ENCODE results near the gene NREP. TPM values are rescaled to one million over a fixed set of nuclear protein-coding genes. Genes with fewer than 3 reads are reported as not detected.

NREP gene
- total RNA-seq, 2 experiments from 2014 or later: 3.0 to 3.8 TPM

GRCh38 chr5:111743988-111744387, 13.0 kb downstream of the NREP start:
- Mint-ChIP-seq H3K4me1 (ENCODE audit: low read depth) (no peaks in the 10 kb centered on the region), H3K4me3 (no peak overlapping the region), H3K27ac (no peak overlapping the region), H3K36me3 (no peaks in the 10 kb centered on the region), H3K27me3 (peaks cover 8% of the 10 kb centered on the region), H3K9me3 (no peaks in the 10 kb centered on the region)
- POLR2A ChIA-PET: no interaction called here
- intact Hi-C loops (cut with micrococcal nuclease): no loop called here
- DNase-seq: no peak
- CTCF ChIA-PET: no interaction called here

GRCh38 chr5:111743512-111743911, 13.5 kb downstream of the NREP start:
- ChIA-PET CTCF (no interaction called here), POLR2A (no interaction called here)
- no peak for DNase-seq
- no peak overlapping the region for H3K4me3 Mint-ChIP-seq
- H3K27ac Mint-ChIP-seq: no peak overlapping the region
- H3K9me3 Mint-ChIP-seq: no peaks in the 10 kb centered on the region
- peaks cover 8% of the 10 kb centered on the region for H3K27me3 Mint-ChIP-seq
- intact Hi-C loops (cut with micrococcal nuclease): no loop called here
- H3K36me3 Mint-ChIP-seq: no peaks in the 10 kb centered on the region
- no peaks in the 10 kb centered on the region for H3K4me1 Mint-ChIP-seq (ENCODE audit: low read depth)

GRCh38 chr5:111742177-111742994, 14.6 kb downstream of the NREP start:
- peaks cover 8% of the 10 kb centered on the region for H3K27me3 Mint-ChIP-seq
- no peaks in the 10 kb centered on the region for H3K36me3 Mint-ChIP-seq
- H3K4me1 Mint-ChIP-seq (ENCODE audit: low read depth): no peaks in the 10 kb centered on the region
- ChIA-PET POLR2A (no interaction called here), CTCF (no interaction called here)
- no peak for DNase-seq
- H3K27ac Mint-ChIP-seq: no peak overlapping the region
- no peak overlapping the region for H3K4me3 Mint-ChIP-seq
- intact Hi-C loops (cut with micrococcal nuclease): no loop called here
- H3K9me3 Mint-ChIP-seq: no peaks in the 10 kb centered on the region

GRCh38 chr5:111741278-111741677, 15.7 kb downstream of the NREP start:
- DNase-seq: no peak
- no peak overlapping the region for H3K4me3 Mint-ChIP-seq
- POLR2A ChIA-PET: no interaction called here

GRCh38 chr5:111739416-111739815, 17.6 kb downstream of the NREP start:
- CTCF ChIA-PET: no interaction called here
- no peak overlapping the region for H3K4me3 Mint-ChIP-seq
- no peaks in the 10 kb centered on the region for H3K4me1 Mint-ChIP-seq (ENCODE audit: low read depth)
- H3K27me3 Mint-ChIP-seq: peaks cover 5% of the 10 kb centered on the region
- no peak overlapping the region for H3K27ac Mint-ChIP-seq
- intact Hi-C loops (cut with micrococcal nuclease): no loop called here
- H3K36me3 Mint-ChIP-seq: no peaks in the 10 kb centered on the region
- DNase-seq: no peak
- H3K9me3 Mint-ChIP-seq: no peaks in the 10 kb centered on the region
- POLR2A ChIA-PET: no interaction called here

More at GRCh38 chr5:111741278-111741677, 15.7 kb downstream of the NREP start:
- H3K36me3 Mint-ChIP-seq: no peaks in the 10 kb centered on the region
- H3K4me1 Mint-ChIP-seq (ENCODE audit: low read depth): no peaks in the 10 kb centered on the region
- no peaks in the 10 kb centered on the region for H3K9me3 Mint-ChIP-seq
- intact Hi-C loops (cut with micrococcal nuclease): no loop called here
- H3K27ac Mint-ChIP-seq: no peak overlapping the region
- CTCF ChIA-PET: no interaction called here
- H3K27me3 Mint-ChIP-seq: peaks cover 9% of the 10 kb centered on the region

GRCh38 chr5:111738118-111738517, 18.9 kb downstream of the NREP start:
- CTCF ChIA-PET: no interaction called here
- Mint-ChIP-seq H3K36me3 (peaks cover 2% of the 10 kb centered on the region), H3K27me3 (peaks cover 5% of the 10 kb centered on the region), H3K4me3 (no peak overlapping the region), H3K27ac (no peak overlapping the region), H3K4me1 (ENCODE audit: low read depth) (no peaks in the 10 kb centered on the region), H3K9me3 (no peaks in the 10 kb centered on the region)
- POLR2A ChIA-PET: no interaction called here
- DNase-seq: no peak
- intact Hi-C loops (cut with micrococcal nuclease): no loop called here

- CTCF ChIA-PET: no interaction called here
- no peak for DNase-seq
- intact Hi-C loops (cut with micrococcal nuclease): no loop called here
- Mint-ChIP-seq H3K36me3 (peaks cover 2% of the 10 kb centered on the region), H3K4me3 (no peak overlapping the region), H3K4me1 (ENCODE audit: low read depth) (no peaks in the 10 kb centered on the region), H3K27me3 (peaks cover 5% of the 10 kb centered on the region), H3K27ac (no peak overlapping the region), H3K9me3 (no peaks in the 10 kb centered on the region)
- POLR2A ChIA-PET: no interaction called here
Observed at GRCh38 chr5:111737716-111738115, 19.3 kb downstream of the NREP start.

- peaks cover 1% of the 10 kb centered on the region for H3K27me3 Mint-ChIP-seq
- intact Hi-C loops (cut with micrococcal nuclease): no loop called here
- no peak overlapping the region for H3K27ac Mint-ChIP-seq
- peaks cover 2% of the 10 kb centered on the region for H3K4me1 Mint-ChIP-seq (ENCODE audit: low read depth)
- peak; percentile 45 for DNase-seq
- peaks cover 2% of the 10 kb centered on the region for H3K36me3 Mint-ChIP-seq
- H3K4me3 Mint-ChIP-seq: no peak overlapping the region
- ChIA-PET POLR2A (no interaction called here), CTCF (no interaction called here)
- no peaks in the 10 kb centered on the region for H3K9me3 Mint-ChIP-seq
Observed at GRCh38 chr5:111735583-111736270, 21.3 kb downstream of the NREP start.

- Mint-ChIP-seq H3K4me1 (ENCODE audit: low read depth) (peaks cover 2% of the 10 kb centered on the region), H3K36me3 (peaks cover 2% of the 10 kb centered on the region), H3K27ac (no peak overlapping the region), H3K27me3 (peaks cover 1% of the 10 kb centered on the region), H3K4me3 (no peak overlapping the region), H3K9me3 (no peaks in the 10 kb centered on the region)
- CTCF ChIA-PET: no interaction called here
- no peak for DNase-seq
- intact Hi-C loops (cut with micrococcal nuclease): no loop called here
- POLR2A ChIA-PET: no interaction called here
Observed at GRCh38 chr5:111734597-111734996, 22.4 kb downstream of the NREP start.

- ChIA-PET CTCF (no interaction called here), POLR2A (no interaction called here)
- peaks cover 2% of the 10 kb centered on the region for H3K4me1 Mint-ChIP-seq (ENCODE audit: low read depth)
- intact Hi-C loops (cut with micrococcal nuclease): no loop called here
- peaks cover 2% of the 10 kb centered on the region for H3K36me3 Mint-ChIP-seq
- H3K27me3 Mint-ChIP-seq: peaks cover 4% of the 10 kb centered on the region
- H3K9me3 Mint-ChIP-seq: no peaks in the 10 kb centered on the region
- H3K27ac Mint-ChIP-seq: no peak overlapping the region
- H3K4me3 Mint-ChIP-seq: no peak overlapping the region
- no peak for DNase-seq
Observed at GRCh38 chr5:111734013-111734412, 23.0 kb downstream of the NREP start.

- H3K4me3 Mint-ChIP-seq: no peak overlapping the region
- peaks cover 2% of the 10 kb centered on the region for H3K36me3 Mint-ChIP-seq
- ChIA-PET POLR2A (no interaction called here), CTCF (no interaction called here)
- intact Hi-C loops (cut with micrococcal nuclease): no loop called here
- no peak for DNase-seq
- no peaks in the 10 kb centered on the region for H3K9me3 Mint-ChIP-seq
- H3K27me3 Mint-ChIP-seq: peaks cover 8% of the 10 kb centered on the region
- H3K4me1 Mint-ChIP-seq (ENCODE audit: low read depth): peaks cover 2% of the 10 kb centered on the region
- no peak overlapping the region for H3K27ac Mint-ChIP-seq
Observed at GRCh38 chr5:111733571-111733970, 23.4 kb downstream of the NREP start.

- no peaks in the 10 kb centered on the region for H3K9me3 Mint-ChIP-seq
- intact Hi-C loops (cut with micrococcal nuclease): no loop called here
- H3K4me3 Mint-ChIP-seq: no peak overlapping the region
- H3K27me3 Mint-ChIP-seq: peaks cover 7% of the 10 kb centered on the region
- no peak overlapping the region for H3K27ac Mint-ChIP-seq
- ChIA-PET CTCF (no interaction called here), POLR2A (no interaction called here)
- peaks cover 2% of the 10 kb centered on the region for H3K36me3 Mint-ChIP-seq
- no peak for DNase-seq
- peaks cover 2% of the 10 kb centered on the region for H3K4me1 Mint-ChIP-seq (ENCODE audit: low read depth)
Observed at GRCh38 chr5:111731638-111732037, 25.4 kb downstream of the NREP start.

Measured in activated CD4-positive, alpha-beta memory T cell treated with anti-CD3 and anti-CD28 coated beads for 36 hours (primary cell).